Measurements from ENCODE around the gene GNAI2.
A peak's percentile ranks its signal among the peaks of the same experiment; 100 is the strongest.

The GNAI2 gene

GRCh38 chr3:50297896-50298725, 62.1 kb downstream of the GNAI2 start:
- DNase-seq (ENCODE audit: low spot score): no peak

GRCh38 chr3:50298836-50299637, 63.0 kb downstream of the GNAI2 start, which contains the start of the genes HYAL3 and NAA80:
HYAL3 (minus strand) TSS chr3:50299405; CDS start chr3:50295602, 3,803 bp downstream.
NAA80 (minus strand) TSS chr3:50299405; CDS start chr3:50297463, 1,942 bp downstream.
- peak; percentile 99 for DNase-seq (ENCODE audit: low spot score)

GRCh38 chr3:50299638-50299928, 63.6 kb downstream of the GNAI2 start:
- no peak for DNase-seq (ENCODE audit: low spot score)

GRCh38 chr3:50299929-50300680, 64.1 kb downstream of the GNAI2 start:
- DNase-seq (ENCODE audit: low spot score): no peak

GRCh38 chr3:50300681-50301254, 64.8 kb downstream of the GNAI2 start:
- DNase-seq (ENCODE audit: low spot score): no peak

GRCh38 chr3:50302095-50303012, 66.3 kb downstream of the GNAI2 start:
- no peak for DNase-seq (ENCODE audit: low spot score)

GRCh38 chr3:50303013-50303815, 67.2 kb downstream of the GNAI2 start, which contains the start of gene HYAL1:
HYAL1 (minus strand) TSS chr3:50303574; CDS start chr3:50302956, 618 bp downstream.
- no peak for DNase-seq (ENCODE audit: low spot score)

- no peak for DNase-seq (ENCODE audit: low spot score)
These were observed 68.6 kb downstream of the GNAI2 start for GRCh38 chr3:50304601-50305000.

Data from LoVo (cell line).